Gastrocnemius medialis (tissue), 4 donors: ENCODE measurements around the gene MACROD2. TPM values are rescaled to one million over a fixed set of nuclear protein-coding genes. Genes with fewer than 3 reads are reported as not detected.

ENCODE experiments used
- ATAC-seq, 2 donors: fragments of 150-250 bp; one replicate each; pipeline ENCODE4 v1.9.1; 2016
- DNase-seq, 2 donors: peaks; one replicate each; pipeline ENCODE4 v3.0.0-alpha.2; 2019
- H3K27ac ChIP-seq, 4 donors: fragments of 200-600 bp; sonication (generic); 1 replicate in 1 of 4; 2 replicates in 3 of 4; pipeline ENCODE4 v1.5.1; 2016 to 2018; ENCODE audit warnings: mild to moderate bottlenecking in 2 of 4, moderate library complexity in 1 of 4
- H3K27me3 ChIP-seq, 3 donors: fragments of 200-600 bp; sonication (generic) in 2 of 3; 1 replicate in 1 of 3; 2 replicates in 2 of 3; pipeline versions ENCODE4 v1.5.1 to v1.6.0; 2016 to 2019; ENCODE audit warnings: mild to moderate bottlenecking in 1 of 3, moderate library complexity in 1 of 3
- H3K36me3 ChIP-seq, 2 donors: fragments of 200-600 bp; sonication (generic) in 1 of 2; one replicate each; pipeline ENCODE4 v1.5.1; 2017 to 2018
- H3K4me1 ChIP-seq, 2 donors: fragments of 200-600 bp; sonication (generic) in 1 of 2; one replicate each; pipeline ENCODE4 v1.5.1; 2016 to 2017; ENCODE audit warnings: mild to moderate bottlenecking in 2 of 2
- H3K4me3 ChIP-seq, 4 donors: fragments of 200-600 bp; sonication (generic) in 3 of 4; 1 replicate in 1 of 4; 2 replicates in 3 of 4; pipeline ENCODE4 v1.5.1; 2016 to 2019; ENCODE audit warnings: mild to moderate bottlenecking in 2 of 4
- H3K9me3 ChIP-seq, 3 donors: fragments of 200-600 bp; sonication (generic) in 2 of 3; 1 replicate in 1 of 3; 2 replicates in 2 of 3; pipeline ENCODE4 v1.5.1; 2016 to 2019
- CTCF ChIP-seq, 5 experiments: fragments of 450-650 bp in 3 of 5; fragments of 200-600 bp in 2 of 5; sonication (generic) in 2 of 5; IDR thresholded peaks in 4 of 5; conservative IDR thresholded peaks in 1 of 5; 1 replicate in 4 of 5; 2 replicates in 1 of 5; pipeline ENCODE4 v1.5.1; 2016 to 2019; ENCODE audit warnings: antibody characterized with exemption in 5 of 5, mild to moderate bottlenecking in 3 of 5, moderate library complexity in 3 of 5
- POLR2A ChIP-seq, 2 donors: fragments of 450-650 bp; IDR thresholded peaks; one replicate each; pipeline ENCODE4 v1.6.1; 2017; ENCODE audit warnings: antibody characterized with exemption in 2 of 2, mild to moderate bottlenecking in 2 of 2, moderate library complexity in 2 of 2
- in situ Hi-C, 4 donors: fragments of 200-750 bp; cut with MboI; loops; one replicate each; pipeline versions ENCODE4 v1.15.0 to v1.8.0; 2017; ENCODE audit warnings: low sequenced_read_pairs in 4 of 4
- intact Hi-C: fragments of 100-400 bp; cut with DNase I; formaldehyde crosslinking; loops from one replicate; pipeline ENCODE4 v1.15.1; 2023; ENCODE audit warnings: low total_unique reads
- total RNA-seq, 4 donors: library from RNA; depleted of rRNA; stranded (reverse); fragments of >200 nt; gene quantifications; one replicate each; pipeline versions ENCODE4 v1.1.0 to v1.2.3, GENCODE V29; 2016

MACROD2 gene
- total RNA-seq, 4 donors from 2014 or later: 1.8 to 10.2 (median 3.6) TPM

GRCh38 chr20:14773486-14773885 is 778.2 kb downstream of the MACROD2 start:
- peaks cover 24 to 42% of the 10 kb centered on the region in 2 donors for H3K4me1 ChIP-seq
- no peaks in the 10 kb centered on the region for H3K36me3 ChIP-seq
- in situ Hi-C loops: no loop called here
- no peak overlapping the region for H3K27ac ChIP-seq
- intact Hi-C loops: no loop called here
- ATAC-seq: no peak
- H3K27me3 ChIP-seq: no peaks in the 10 kb centered on the region
- no peak for DNase-seq
- no peak for TF ChIP-seq POLR2A (IDR thresholded peaks at IDR 0.05)
- no peak for TF ChIP-seq CTCF (IDR thresholded peaks at IDR 0.05 in 4 of 5, conservative IDR thresholded peaks at IDR 0.05 in 1 of 5)
- no peaks in the 10 kb centered on the region for H3K9me3 ChIP-seq
- H3K4me3 ChIP-seq: no peak overlapping the region

- peak; percentile 91 to 99 for ATAC-seq
- in situ Hi-C loops: no loop called here
- peak; percentile 65 to 74 for DNase-seq
Measured at GRCh38 chr20:14775778-14776177, 780.5 kb downstream of the MACROD2 start.

GRCh38 chr20:14777591-14777990 is 782.3 kb downstream of the MACROD2 start:
- ATAC-seq: no peak

More at GRCh38 chr20:14775778-14776177, 780.5 kb downstream of the MACROD2 start:
- H3K36me3 ChIP-seq: no peaks in the 10 kb centered on the region
- intact Hi-C loops: loop anchor here (5.0 kb wide), 1 partner anchor 438 kb away; the partner anchor contains the start of gene FLRT3
- H3K27me3 ChIP-seq: no peaks in the 10 kb centered on the region
- H3K27ac ChIP-seq: peak overlapping the region; percentile 7 to 77 (median 34)
- H3K4me1 ChIP-seq: peaks cover 24 to 42% of the 10 kb centered on the region in 2 donors
- TF ChIP-seq POLR2A (IDR thresholded peaks at IDR 0.05) (no peak), CTCF (IDR thresholded peaks at IDR 0.05 in 4 of 5, conservative IDR thresholded peaks at IDR 0.05 in 1 of 5) (no peak)
- H3K4me3 ChIP-seq: no peak overlapping the region
- H3K9me3 ChIP-seq: no peaks in the 10 kb centered on the region

GRCh38 chr20:14778096-14778495 is 782.8 kb downstream of the MACROD2 start:
- in situ Hi-C loops: no loop called here

More at GRCh38 chr20:14777591-14777990, 782.3 kb downstream of the MACROD2 start:
- H3K27ac ChIP-seq: no peak overlapping the region
- no peak overlapping the region for H3K4me3 ChIP-seq
- intact Hi-C loops: loop anchor here (5.0 kb wide), 1 partner anchor 440 kb away; the partner anchor contains the start of gene FLRT3
- no peak for DNase-seq
- in situ Hi-C loops: no loop called here
- no peak for TF ChIP-seq POLR2A (IDR thresholded peaks at IDR 0.05)
- TF ChIP-seq CTCF (IDR thresholded peaks at IDR 0.05 in 4 of 5, conservative IDR thresholded peaks at IDR 0.05 in 1 of 5): no peak
- H3K4me1 ChIP-seq: peaks cover 24 to 42% of the 10 kb centered on the region in 2 donors
- no peaks in the 10 kb centered on the region for H3K27me3 ChIP-seq
- no peaks in the 10 kb centered on the region for H3K9me3 ChIP-seq
- H3K36me3 ChIP-seq: no peaks in the 10 kb centered on the region

More at GRCh38 chr20:14778096-14778495, 782.8 kb downstream of the MACROD2 start:
- H3K4me3 ChIP-seq: no peak overlapping the region
- peaks cover 24 to 42% of the 10 kb centered on the region in 2 donors for H3K4me1 ChIP-seq
- no peaks in the 10 kb centered on the region for H3K27me3 ChIP-seq
- no peak for ATAC-seq
- no peak for TF ChIP-seq CTCF (IDR thresholded peaks at IDR 0.05 in 4 of 5, conservative IDR thresholded peaks at IDR 0.05 in 1 of 5)
- no peak for TF ChIP-seq POLR2A (IDR thresholded peaks at IDR 0.05)
- intact Hi-C loops: loop anchor here (5.0 kb wide), 1 partner anchor 441 kb away; the partner anchor contains the start of gene FLRT3
- H3K36me3 ChIP-seq: no peaks in the 10 kb centered on the region
- no peak overlapping the region for H3K27ac ChIP-seq
- no peak for DNase-seq
- H3K9me3 ChIP-seq: no peaks in the 10 kb centered on the region
